HG02588 (cell line): Measurements from ENCODE around the gene SP2.

ENCODE experiments used
- ATAC-seq: cut with Tn5 transposase; IDR thresholded peaks from one replicate; pipeline ENCODE4 v1.9.1; 2021; ENCODE audit warnings: mild to moderate bottlenecking, moderate library complexity; ENCODE audit not compliant: unreplicated experiment

SP2 gene

GRCh38 chr17:47870056-47870455 lies 26.0 kb upstream of the SP2 start:
- ATAC-seq: no peak

GRCh38 chr17:47871048-47871447 lies 25.0 kb upstream of the SP2 start:
- no peak for ATAC-seq

- no peak for ATAC-seq
Measured at GRCh38 chr17:47872019-47872650, 23.9 kb upstream of the SP2 start.

GRCh38 chr17:47872651-47873161 lies 23.3 kb upstream of the SP2 start:
- no peak for ATAC-seq

- ATAC-seq: no peak
Measured at GRCh38 chr17:47873200-47874090, 22.6 kb upstream of the SP2 start.

GRCh38 chr17:47875011-47875985 lies 20.7 kb upstream of the SP2 start:
- ATAC-seq: no peak

GRCh38 chr17:47877368-47878034 lies 18.5 kb upstream of the SP2 start:
- ATAC-seq: no peak

GRCh38 chr17:47878203-47879027 lies 17.6 kb upstream of the SP2 start:
- no peak for ATAC-seq

GRCh38 chr17:47879028-47879585 lies 16.9 kb upstream of the SP2 start:
- no peak for ATAC-seq

GRCh38 chr17:47879776-47880454 lies 16.1 kb upstream of the SP2 start:
- no peak for ATAC-seq

- ATAC-seq: no peak
Measured at GRCh38 chr17:47882247-47882646, 13.8 kb upstream of the SP2 start.

GRCh38 chr17:47882695-47883588 lies 13.1 kb upstream of the SP2 start:
- no peak for ATAC-seq

GRCh38 chr17:47883589-47884426 lies 12.2 kb upstream of the SP2 start:
- ATAC-seq: no peak

- ATAC-seq: no peak
Measured at GRCh38 chr17:47884427-47884740, 11.7 kb upstream of the SP2 start.

- no peak for ATAC-seq
Measured at GRCh38 chr17:47884905-47885730, 10.9 kb upstream of the SP2 start.

GRCh38 chr17:47888293-47888692 lies 7.7 kb upstream of the SP2 start:
- no peak for ATAC-seq
